ENCODE data around the gene SDSL. TPM values are rescaled to one million over a fixed set of nuclear protein-coding genes. Genes with fewer than 3 reads are reported as not detected.

The SDSL gene
- total and polyA plus RNA-seq, 10 of the 15 experiments (the other 5 are each of a cell fraction or from before 2014, with no cell fraction given), result 0.18 to 4.4 (median 1.0) TPM

DNA sequence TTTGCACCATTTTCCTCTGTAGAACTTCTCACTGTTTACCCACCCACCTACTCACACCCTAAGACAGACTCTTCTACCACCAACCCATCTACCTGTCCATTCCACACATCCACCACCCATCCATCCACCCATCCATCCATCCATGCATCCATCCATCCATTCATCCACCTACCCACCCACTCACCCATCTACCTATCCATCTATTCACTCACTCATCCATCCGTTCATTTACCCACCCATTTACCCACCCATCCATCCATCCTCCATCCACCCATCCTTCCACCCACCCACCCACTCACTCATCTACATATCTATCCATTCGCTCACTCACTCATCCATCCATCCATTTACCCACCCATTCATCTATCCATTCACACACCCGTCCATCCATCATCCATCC, 48.7 kb upstream of the SDSL start:
- BruUV-seq (replicated peaks), result no TSS peak
- ChIA-PET CTCF (no interaction called here), RAD21 (ENCODE audit: unreplicated experiment) (no interaction called here), SMC1A (ENCODE audit: uncharacterized antibody, unreplicated experiment) (no interaction called here), POLR2A (no interaction called here)
- H3K4me3 ChIP-seq, result no peak overlapping the region
- in situ Hi-C loops (cut with MboI) (no loop called here), intact Hi-C loops (cut with micrococcal nuclease; ENCODE audit: unreplicated experiment) (no loop called here)
- no peak overlapping the region for H2AFZ ChIP-seq (ENCODE audit: control insufficient read depth, low read depth, low read length)
- H3K27me3 ChIP-seq (replicated peaks in 1 of 2; ENCODE audit: control insufficient read depth in 2 of 2, insufficient read depth in 2 of 2, low read length in 1 of 2), result no peaks in the 10 kb centered on the region
- H3K4me1 ChIP-seq (ENCODE audit: control insufficient read depth, insufficient read depth, low read length), result 0 out of 2 replicates have a peak, but pooled peaks cover 2% of the 10 kb centered on the region
- H3K79me2 ChIP-seq (ENCODE audit: control insufficient read depth, insufficient read depth, low read length), result no peaks in the 10 kb centered on the region
- no peak overlapping the region for H3K4me2 ChIP-seq (ENCODE audit: control insufficient read depth, insufficient read depth)
- H3K27ac ChIP-seq (ENCODE audit: control insufficient read depth, insufficient read depth), result no peak overlapping the region
- H4K20me1 ChIP-seq (ENCODE audit: control insufficient read depth, insufficient read depth), result no peaks in the 10 kb centered on the region
- H3K36me3 ChIP-seq (ENCODE audit: control insufficient read depth in 2 of 2, insufficient read depth in 2 of 2, low read length in 1 of 2), result no peaks in the 10 kb centered on the region; a peak in 3 of 4 replicates
- no peak for ATAC-seq
- H3K9me3 ChIP-seq (replicated peaks; ENCODE audit: control insufficient read depth, insufficient read depth, low read length), result no peaks in the 10 kb centered on the region; the same call in 2 of the 3 replicates
- DNase-seq (ENCODE audit: low read depth, low spot score), result no peak
- no peak overlapping the region for H3K9ac ChIP-seq (ENCODE audit: control insufficient read depth, insufficient read depth, low read length)
- no peak for FAIRE-seq
- WGBS (ENCODE audit: insufficient coverage, insufficient replicate concordance, low lambda C conversion rate, missing lambda C conversion rate), result 100% methylated on average over 2 of the region's 3 CpGs
- TF ChIP-seq ESRRA (IDR thresholded peaks at IDR 0.05; ENCODE audit: low read length), result no peak
- no peak for TF ChIP-seq TCF3 (IDR thresholded peaks at IDR 0.05; ENCODE audit: borderline replicate concordance, insufficient read depth, low read depth, low read length)
- no peak for TF ChIP-seq ZZZ3 (IDR thresholded peaks at IDR 0.05; ENCODE audit: control insufficient read depth, insufficient read length, low read depth)
- no peak for TF ChIP-seq ETV6 (conservative IDR thresholded peaks at IDR 0.05 in 1 of 2, IDR thresholded peaks at IDR 0.05 in 1 of 2; ENCODE audit: borderline replicate concordance in 1 of 2, low read depth in 1 of 2)
- no peak for TF ChIP-seq PAX5 (IDR thresholded peaks at IDR 0.05; ENCODE audit: borderline replicate concordance, low read depth, low read length)
- TF ChIP-seq EGR1 (IDR thresholded peaks at IDR 0.05; ENCODE audit: borderline replicate concordance in 1 of 2, low read depth in 2 of 2, low read length in 2 of 2), result no peak
- no peak for TF ChIP-seq BCL11A (IDR thresholded peaks at IDR 0.05; ENCODE audit: low read depth, low read length)
- TF ChIP-seq ZBTB4 (CRISPR knock-in tag; IDR thresholded peaks at IDR 0.05), result no peak
- TF ChIP-seq ZNF24 (IDR thresholded peaks at IDR 0.05), result no peak
- TF ChIP-seq BRCA1 (IDR thresholded peaks at IDR 0.05; ENCODE audit: low read depth, low read length), result no peak
- TF ChIP-seq ZNF592 (IDR thresholded peaks at IDR 0.05), result no peak
- TF ChIP-seq MTA2 (IDR thresholded peaks at IDR 0.05; ENCODE audit: low read depth), result no peak
- TF ChIP-seq ZBTB33 (IDR thresholded peaks at IDR 0.05), result no peak
- TF ChIP-seq SMAD5 (IDR thresholded peaks at IDR 0.05; ENCODE audit: low read depth), result no peak
